Progenitor cell of endocrine pancreas (in vitro differentiated cells): ENCODE results near the gene TGFB2. TPM values are rescaled to one million over a fixed set of nuclear protein-coding genes. Genes with fewer than 3 reads are reported as not detected.

Experiments used
- DNase-seq: peaks from one replicate; pipeline ENCODE4 v3.0.0; 2021; ENCODE audit warnings: low spot score; ENCODE audit not compliant: unreplicated experiment
- H3K27ac Mint-ChIP-seq: 2 replicates; pipeline ENCODE4 v1.8.0; 2021; ENCODE audit warnings: mild to moderate bottlenecking, moderate library complexity, mixed read lengths
- H3K27me3 Mint-ChIP-seq: 2 replicates; pipeline ENCODE4 v1.8.0; 2021; ENCODE audit warnings: mixed read lengths
- H3K36me3 Mint-ChIP-seq: 2 replicates; pipeline ENCODE4 v1.8.0; 2022; ENCODE audit warnings: mixed read lengths; ENCODE audit not compliant: insufficient read depth
- H3K4me1 Mint-ChIP-seq: 2 replicates; pipeline ENCODE4 v1.8.0; 2021; ENCODE audit warnings: low read depth, mixed read lengths
- H3K4me3 Mint-ChIP-seq: 2 replicates; pipeline ENCODE4 v1.8.0; 2021; ENCODE audit warnings: low read depth, mild to moderate bottlenecking, moderate library complexity, mixed read lengths
- H3K9me3 Mint-ChIP-seq: 2 replicates; pipeline ENCODE4 v1.8.0; 2021; ENCODE audit warnings: low read depth, mixed read lengths
- CTCF ChIP-seq: fragments of 200-600 bp; sonication (generic); IDR thresholded peaks from one replicate; pipeline ENCODE4 v1.5.0; 2021; ENCODE audit warnings: antibody characterized with exemption, mild to moderate bottlenecking; ENCODE audit not compliant: unreplicated experiment
- total RNA-seq: library from RNA; stranded (reverse); gene quantifications from 2 replicates; pipeline ENCODE4 v1.2.1, GENCODE V29; 2021

TGFB2 gene
- total RNA-seq, 1 donor from 2014 or later, result 26.4 TPM

- TF ChIP-seq CTCF, result no peak
- H3K27ac Mint-ChIP-seq, result no peak overlapping the region
- H3K36me3 Mint-ChIP-seq, result no peaks in the 10 kb centered on the region
- H3K27me3 Mint-ChIP-seq, result no peaks in the 10 kb centered on the region
- H3K4me3 Mint-ChIP-seq, result no peak overlapping the region
- DNase-seq, result no peak
- H3K4me1 Mint-ChIP-seq, result peaks cover 1% of the 10 kb centered on the region
- no peaks in the 10 kb centered on the region for H3K9me3 Mint-ChIP-seq
These were observed 128.4 kb downstream of the TGFB2 start for GRCh38 chr1:218473522-218473921.

- no peak for DNase-seq
- no peak overlapping the region for H3K27ac Mint-ChIP-seq
- peaks cover 1% of the 10 kb centered on the region for H3K4me1 Mint-ChIP-seq
- H3K9me3 Mint-ChIP-seq, result no peaks in the 10 kb centered on the region
- H3K36me3 Mint-ChIP-seq, result no peaks in the 10 kb centered on the region
- no peaks in the 10 kb centered on the region for H3K27me3 Mint-ChIP-seq
- no peak overlapping the region for H3K4me3 Mint-ChIP-seq
- no peak for TF ChIP-seq CTCF
These were observed 129.0 kb downstream of the TGFB2 start for GRCh38 chr1:218474128-218474527.

GRCh38 chr1:218475275-218475674 is 130.1 kb downstream of the TGFB2 start:
- Mint-ChIP-seq H3K27me3 (no peaks in the 10 kb centered on the region), H3K27ac (no peak overlapping the region), H3K4me1 (peaks cover 1% of the 10 kb centered on the region), H3K36me3 (no peaks in the 10 kb centered on the region), H3K9me3 (no peaks in the 10 kb centered on the region), H3K4me3 (no peak overlapping the region)
- no peak for DNase-seq
- no peak for TF ChIP-seq CTCF

GRCh38 chr1:218475699-218476098 is 130.6 kb downstream of the TGFB2 start:
- Mint-ChIP-seq H3K9me3 (no peaks in the 10 kb centered on the region), H3K27me3 (no peaks in the 10 kb centered on the region), H3K4me3 (no peak overlapping the region), H3K4me1 (peaks cover 1% of the 10 kb centered on the region), H3K36me3 (no peaks in the 10 kb centered on the region), H3K27ac (no peak overlapping the region)
- DNase-seq, result no peak
- TF ChIP-seq CTCF, result no peak

- H3K9me3 Mint-ChIP-seq, result no peaks in the 10 kb centered on the region
- no peak for DNase-seq
- no peaks in the 10 kb centered on the region for H3K27me3 Mint-ChIP-seq
- peaks cover 1% of the 10 kb centered on the region for H3K4me1 Mint-ChIP-seq
- no peaks in the 10 kb centered on the region for H3K36me3 Mint-ChIP-seq
- H3K27ac Mint-ChIP-seq, result no peak overlapping the region
- H3K4me3 Mint-ChIP-seq, result no peak overlapping the region
- TF ChIP-seq CTCF, result no peak
These were observed 131.2 kb downstream of the TGFB2 start for GRCh38 chr1:218476385-218476784.
